GOT3 (cell line): ENCODE results near the gene ZNF496.
"Not testable (repeated sequence)": the region's sequence is repeated elsewhere in the genome, so short reads cannot be mapped to it uniquely, and the experiment has no call there.

Source experiments
- DNase-seq: peaks from one replicate; lab custom pipeline; 2025; ENCODE audit warnings: mixed read lengths; lab: John Stamatoyannopoulos, UW

ZNF496 gene

GRCh38 chr1:247331525-247332214 is at the start of gene ZNF496:
Gene ZNF496, minus strand, starts transcription at chr1:247331867. Its CDS starts 2,289 bp downstream, at chr1:247329578.
- DNase-seq = peak; percentile 69

GRCh38 chr1:247378334-247379073 is 46.8 kb upstream of the ZNF496 start:
- DNase-seq = no peak

GRCh38 chr1:247377656-247378055 is 46.0 kb upstream of the ZNF496 start:
- not testable (repeated sequence) for DNase-seq

DNA sequence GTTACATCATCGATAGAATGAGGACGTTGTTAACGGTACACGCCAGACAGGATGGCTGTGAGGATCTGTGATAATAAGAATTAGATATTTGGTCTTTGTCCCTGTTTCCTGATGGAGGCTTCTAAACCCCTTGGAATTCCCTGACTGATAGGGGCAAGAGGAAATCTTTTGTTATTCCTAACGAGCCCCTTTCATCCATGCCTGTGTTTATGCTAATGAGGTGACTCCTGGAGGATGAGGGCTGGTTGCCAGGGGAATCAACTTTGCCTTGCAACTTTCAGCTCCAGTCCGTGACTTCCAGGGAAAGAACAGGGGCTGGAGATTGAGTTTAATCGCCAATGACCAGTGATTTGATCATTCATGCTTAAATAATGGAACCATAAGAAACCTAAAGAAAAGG is 45.0 kb upstream of the ZNF496 start:
- DNase-seq = no peak

- no peak for DNase-seq
Observed at GRCh38 chr1:247375747-247376146, 44.1 kb upstream of the ZNF496 start.

DNA sequence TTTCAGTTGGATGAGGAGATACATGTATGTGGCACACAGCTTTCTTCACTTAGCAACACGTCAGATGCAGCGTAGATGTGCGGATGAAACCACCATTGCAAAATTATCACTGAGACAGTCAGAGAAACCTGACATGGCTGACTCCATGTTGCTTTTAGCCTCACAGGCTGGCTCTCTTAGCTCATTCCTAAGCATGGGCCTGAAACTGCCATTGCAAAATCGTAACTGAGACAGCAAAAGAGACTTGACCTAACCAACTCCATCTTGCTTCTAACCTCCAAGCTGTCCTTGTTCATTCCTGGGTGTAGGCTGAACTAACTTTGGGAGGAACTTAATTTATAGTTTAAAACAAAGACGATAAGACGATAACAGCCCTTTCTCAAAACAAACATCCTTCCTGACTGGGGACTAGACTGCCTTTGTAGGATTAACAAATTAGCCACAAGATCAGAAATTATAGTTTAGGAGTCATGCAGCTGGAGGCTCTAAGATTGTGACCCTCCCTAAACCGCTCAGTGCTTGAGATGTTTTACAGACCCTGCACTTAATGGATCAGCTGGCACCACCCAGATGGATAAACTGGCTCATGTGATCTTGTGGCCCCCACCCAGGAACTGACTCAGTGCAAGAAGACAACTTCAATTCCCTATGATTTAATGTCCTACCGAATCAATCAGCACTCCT is 43.1 kb upstream of the ZNF496 start:
- DNase-seq = not testable (repeated sequence)

DNA sequence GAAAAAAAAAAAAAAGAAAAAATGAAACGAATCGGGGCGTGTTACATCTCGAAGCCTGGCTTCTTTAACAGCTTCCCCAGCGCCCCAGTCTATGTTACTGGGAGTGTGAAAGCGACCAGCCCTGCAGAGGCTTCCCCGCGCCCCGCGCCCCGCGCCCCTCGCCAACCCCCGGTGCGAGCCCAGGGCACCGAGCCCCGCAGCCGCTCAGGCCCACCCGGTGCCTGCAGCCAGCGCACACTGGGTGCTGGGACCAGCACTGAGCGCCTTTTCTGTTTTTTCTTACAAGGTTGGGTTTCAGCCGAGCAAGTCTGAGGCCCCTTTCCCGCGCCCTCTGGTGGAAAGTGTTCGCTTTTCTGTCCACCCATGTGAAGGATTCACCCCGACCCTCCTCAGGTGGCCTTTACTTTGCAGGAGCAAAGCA is 42.1 kb upstream of the ZNF496 start:
- DNase-seq = peak; percentile 69

DNA sequence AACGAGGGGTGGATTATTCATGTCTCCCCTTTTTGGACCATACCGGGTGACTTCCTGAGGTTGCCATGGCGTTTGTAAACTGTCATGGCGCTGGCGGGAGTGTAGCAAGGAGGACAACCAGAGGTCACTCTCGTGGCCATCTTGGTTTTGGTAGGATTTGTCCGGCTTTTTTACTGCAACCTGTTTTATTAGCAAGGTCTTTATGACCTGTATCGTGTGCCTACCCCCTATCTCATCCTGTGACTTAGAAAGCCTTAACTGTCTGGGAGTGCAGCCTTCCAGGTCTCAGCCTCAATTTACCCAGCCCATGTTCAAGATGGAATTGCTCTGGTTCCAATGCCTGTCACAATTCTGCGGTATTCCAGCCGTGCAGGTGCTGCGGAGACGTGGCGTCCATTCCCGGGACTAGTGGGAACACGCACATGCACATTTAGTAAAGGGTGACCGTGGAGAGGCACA is 40.2 kb upstream of the ZNF496 start:
- no peak for DNase-seq

- DNase-seq = no peak
Observed at GRCh38 chr1:247370786-247371732, 39.4 kb upstream of the ZNF496 start.

- no peak for DNase-seq
Observed at GRCh38 chr1:247368490-247369145, 37.0 kb upstream of the ZNF496 start.

DNA sequence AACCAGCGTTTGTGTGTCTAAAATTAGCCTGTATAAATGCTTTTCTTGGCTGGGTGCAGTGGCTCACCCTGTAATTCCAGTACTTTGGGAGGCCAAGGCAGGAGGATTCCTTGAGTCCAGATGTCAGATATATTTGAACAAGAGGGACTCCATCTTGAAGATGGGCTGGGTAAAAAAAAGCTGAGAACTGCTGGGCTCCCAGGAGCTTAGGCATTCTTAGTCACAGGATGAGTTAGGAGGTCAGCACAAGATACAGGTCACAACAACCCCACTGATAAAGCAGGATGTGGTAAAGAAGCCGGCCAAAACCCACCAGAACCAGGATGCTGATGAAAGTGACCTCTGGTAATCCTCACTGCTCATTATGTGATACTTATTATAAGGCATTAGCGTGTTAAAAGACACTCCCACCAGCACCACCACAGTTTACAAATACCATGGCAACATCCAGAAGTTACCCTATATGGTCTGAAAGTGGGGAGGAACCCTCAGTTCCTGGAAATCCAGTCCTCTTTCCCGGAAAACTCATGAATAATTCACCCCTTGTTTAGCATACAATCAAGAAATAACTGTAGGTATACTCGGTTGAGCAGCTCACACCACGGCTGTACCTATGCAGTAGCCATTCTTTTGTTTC is 36.2 kb upstream of the ZNF496 start:
- DNase-seq = no peak

- no peak for DNase-seq
Observed at GRCh38 chr1:247366926-247367645, 35.4 kb upstream of the ZNF496 start.

DNA sequence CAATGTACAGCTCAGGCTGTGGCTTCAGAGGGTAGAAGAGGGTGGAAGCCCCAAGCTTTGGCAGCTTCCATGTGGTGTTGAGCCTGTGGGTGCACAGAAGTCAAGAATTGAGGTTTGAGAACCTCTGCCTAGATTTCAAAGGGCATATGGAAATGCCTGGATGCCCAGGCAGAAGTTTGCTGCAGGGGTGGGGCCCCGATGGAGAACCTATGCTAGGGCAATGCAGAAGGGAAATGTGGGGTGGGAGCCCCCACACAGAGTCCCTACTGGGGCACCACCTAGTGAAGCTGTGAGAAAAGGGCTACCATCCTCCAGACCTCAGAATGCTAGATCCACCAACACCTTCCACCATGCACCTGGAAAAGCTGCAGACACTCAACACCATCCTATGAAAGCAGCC is 34.7 kb upstream of the ZNF496 start:
- not testable (repeated sequence) for DNase-seq

DNA sequence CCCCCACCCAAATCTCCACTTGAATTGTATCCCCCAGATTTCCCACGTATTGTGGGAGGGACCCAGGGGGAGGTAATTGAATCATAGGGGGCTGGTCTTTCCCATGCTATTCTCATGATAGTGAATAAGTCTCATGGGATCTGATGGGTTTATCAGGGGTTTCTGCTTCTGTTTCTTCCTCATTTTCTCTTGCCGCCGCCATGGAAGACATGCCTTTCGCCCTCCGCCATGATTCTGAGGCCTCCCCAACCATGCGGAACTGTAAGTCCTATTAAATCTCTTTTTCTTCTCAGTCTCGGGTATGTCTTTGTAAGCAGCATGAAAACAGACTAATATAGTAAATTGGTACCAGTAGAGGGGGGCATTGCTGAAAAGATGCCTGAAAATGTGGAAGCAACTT is 33.4 kb upstream of the ZNF496 start:
- DNase-seq = no peak

DNA sequence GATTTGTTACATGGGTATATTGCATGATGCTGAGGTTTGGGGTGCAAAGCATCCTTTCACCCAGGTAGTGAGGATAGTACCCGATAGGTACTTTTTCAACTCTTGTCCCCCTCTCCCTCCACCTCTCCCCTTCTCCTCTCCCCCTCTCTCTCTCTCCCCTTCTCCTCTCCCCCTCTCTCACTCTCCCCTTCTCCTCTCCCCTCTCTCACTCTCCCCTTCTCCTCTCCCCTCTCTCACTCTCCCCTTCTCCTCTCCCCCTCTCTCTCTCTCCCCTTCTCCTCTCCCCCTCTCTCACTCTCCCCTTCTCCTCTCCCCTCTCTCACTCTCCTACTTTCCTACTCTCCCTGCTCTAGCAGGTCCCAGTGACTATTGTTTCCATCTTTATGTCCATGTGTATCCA is 31.3 kb upstream of the ZNF496 start:
- not testable (repeated sequence) for DNase-seq

GRCh38 chr1:247362153-247362552 is 30.5 kb upstream of the ZNF496 start:
- DNase-seq = no peak

DNA sequence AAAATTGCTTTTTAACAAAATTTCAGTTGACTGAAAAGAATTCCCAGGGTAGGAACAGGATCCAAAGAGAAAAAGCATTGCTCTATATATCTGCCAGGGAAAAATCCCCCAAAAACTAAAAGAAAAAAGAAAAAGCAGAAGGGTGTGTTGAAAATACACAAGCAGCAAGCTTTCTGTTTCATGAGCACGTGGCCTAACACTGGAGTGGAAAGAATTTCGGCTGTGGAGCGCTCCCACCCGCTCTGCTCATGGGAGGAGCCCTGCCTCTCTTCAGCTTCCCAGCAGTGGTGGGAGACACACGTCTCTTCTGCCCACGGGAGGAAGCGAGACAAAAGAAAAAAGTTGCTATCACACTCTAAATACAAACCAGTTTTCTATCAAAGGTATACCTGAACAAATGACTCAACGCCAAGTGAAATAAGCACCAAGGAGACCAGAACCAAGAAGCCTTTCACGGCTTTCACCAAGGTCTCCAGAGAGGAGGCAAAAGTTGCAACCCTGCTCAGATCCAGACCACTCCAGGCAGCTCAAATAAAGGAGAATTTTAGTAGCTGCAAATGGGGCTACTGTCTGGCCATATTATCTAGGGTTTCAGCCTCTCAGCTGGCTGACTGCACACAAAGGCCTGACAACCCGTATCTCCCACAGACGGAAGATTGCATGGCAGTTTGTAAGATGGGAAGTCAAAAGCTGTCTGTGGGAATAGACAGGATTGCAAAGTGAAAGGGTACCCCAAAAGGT is 29.5 kb upstream of the ZNF496 start:
- DNase-seq = no peak

GRCh38 chr1:247360116-247360898 is 28.6 kb upstream of the ZNF496 start:
- DNase-seq = no peak
